HepG2 (cell line): ENCODE results near the gene DDX4. TPM values are rescaled to one million over a fixed set of nuclear protein-coding genes. Genes with fewer than 3 reads are reported as not detected.

ENCODE experiments used
- ARID3A ChIP-seq: IDR thresholded peaks from 2 replicates; pipeline ENCODE4 v1.6.1; 2012; ENCODE audit warnings: low read depth, low read length, improper control_type of control experiment
- ASH2L ChIP-seq: fragments of 300-600, 200-600 bp; sonication (generic); IDR thresholded peaks from 2 replicates; pipeline ENCODE4 v1.7.0; 2017; ENCODE audit warnings: low read depth, mild to moderate bottlenecking, moderate library complexity, mixed read lengths, low read length; ENCODE audit not compliant: insufficient read length
- ATF4 ChIP-seq, 2 experiments: fragments of 450-650 bp in 1 of 2; sonication (generic) in 1 of 2; formaldehyde crosslinking; IDR thresholded peaks; 2 replicates each; pipeline versions ENCODE4 v1.5.0 to v1.8.0; 2020 to 2022; ENCODE audit warnings: mild to moderate bottlenecking in 1 of 2, missing genetic modification reagents in 1 of 2
- GATAD2A ChIP-seq: IDR thresholded peaks from 2 replicates; pipeline ENCODE4 v1.6.1; 2016
- HNF4G ChIP-seq, 2 experiments: sonication (generic) in 1 of 2; formaldehyde crosslinking in 1 of 2; IDR thresholded peaks; 2 replicates each; pipeline versions ENCODE4 v1.4.0 to v1.6.1; 2011 to 2020; ENCODE audit warnings: borderline replicate concordance in 2 of 2, low read depth in 2 of 2, mild to moderate bottlenecking in 2 of 2, low read length in 1 of 2, missing genetic modification reagents in 1 of 2, moderate library complexity in 1 of 2
- RAD21 ChIP-seq: fragments of 450-650 bp; formaldehyde crosslinking; IDR thresholded peaks from 2 replicates; pipeline ENCODE4 v1.5.0; 2020; ENCODE audit warnings: mild to moderate bottlenecking
- RXRB ChIP-seq: IDR thresholded peaks from 2 replicates; pipeline ENCODE4 v1.6.1; 2016; ENCODE audit warnings: borderline replicate concordance, missing genetic modification reagents, missing compliant biosample characterization
- STAG1 ChIP-seq: sonication (generic); formaldehyde crosslinking; IDR thresholded peaks from 2 replicates; pipeline ENCODE4 v1.4.0; 2020; ENCODE audit warnings: missing genetic modification reagents
- TCF12 ChIP-seq, 2 experiments: fragments of 450-650 bp in 1 of 2; sonication (generic) in 1 of 2; formaldehyde crosslinking in 1 of 2; IDR thresholded peaks; 2 replicates each; pipeline versions ENCODE4 v1.6.1 to v1.8.0; 2017 to 2022; ENCODE audit warnings: antibody characterized with exemption in 1 of 2, mild to moderate bottlenecking in 1 of 2, missing genetic modification reagents in 1 of 2, moderate library complexity in 1 of 2
- USF2 ChIP-seq, 2 experiments: sonication (generic) in 1 of 2; formaldehyde crosslinking in 1 of 2; IDR thresholded peaks; 2 replicates each; pipeline versions ENCODE4 v1.5.1 to v1.6.1; 2011 to 2020; ENCODE audit warnings: borderline replicate concordance in 1 of 2, low read depth in 1 of 2, low read length in 1 of 2, mild to moderate bottlenecking in 1 of 2, missing genetic modification reagents in 1 of 2, moderate library complexity in 1 of 2
- ZIK1 ChIP-seq: sonication (generic); formaldehyde crosslinking; IDR thresholded peaks from 2 replicates; pipeline ENCODE4 v1.5.0; 2020; ENCODE audit warnings: mild to moderate bottlenecking, low read depth, missing genetic modification reagents, borderline replicate concordance
- ZNF253 ChIP-seq: sonication (generic); formaldehyde crosslinking; IDR thresholded peaks from 2 replicates; pipeline ENCODE4 v1.8.0; 2022; ENCODE audit warnings: mild to moderate bottlenecking, missing genetic modification reagents, borderline replicate concordance
- ZNF564 ChIP-seq: sonication (generic); formaldehyde crosslinking; IDR thresholded peaks from 2 replicates; pipeline ENCODE4 v1.8.1; 2023; ENCODE audit warnings: mild to moderate bottlenecking, missing genetic modification reagents
- ZNF660 ChIP-seq: sonication (generic); formaldehyde crosslinking; IDR thresholded peaks from 2 replicates; pipeline ENCODE4 v1.5.1; 2020; ENCODE audit warnings: mild to moderate bottlenecking, low read depth, missing genetic modification reagents, borderline replicate concordance
- polyA plus RNA-seq, 8 experiments: library from polyadenylated mRNA; depleted of rRNA in 3 of 8; stranded (reverse) in 7 of 8; unstranded in 1 of 8; fragments of >200 nt; fragmentation: Illumina TruSeq in 4 of 8; extraction: Trizol in 4 of 8; gene quantifications; 2 replicates each; pipeline versions ENCODE4 v1.2.1 to v1.2.3, GENCODE V29; 2011 to 2016; ENCODE audit warnings: low read depth in 4 of 8, missing spikeins in 1 of 8, mixed read lengths in 1 of 8; ENCODE audit not compliant: insufficient read depth in 1 of 8
- total RNA-seq, 5 experiments: library from RNA; depleted of rRNA; stranded (reverse); fragments of >200 nt; fragmentation: Illumina TruSeq; extraction: Trizol; gene quantifications; 2 replicates each; pipeline ENCODE4 v1.2.3, GENCODE V29; 2016; ENCODE audit warnings: low read depth in 1 of 5
- TF ChIP-seq, protein P1 (sequence below): sonication (generic); formaldehyde crosslinking; IDR thresholded peaks from 2 replicates; pipeline ENCODE4 v1.4.0; 2020; ENCODE audit warnings: missing genetic modification reagents
- TF ChIP-seq, protein P2 (sequence below): sonication (generic); formaldehyde crosslinking; IDR thresholded peaks from 2 replicates; pipeline ENCODE4 v1.4.0; 2020; ENCODE audit warnings: mild to moderate bottlenecking, missing genetic modification reagents
- TF ChIP-seq, protein P3 (sequence below): sonication (generic); formaldehyde crosslinking; IDR thresholded peaks from 2 replicates; pipeline ENCODE4 v1.5.0; 2020; ENCODE audit warnings: mild to moderate bottlenecking, missing genetic modification reagents, moderate library complexity

The DDX4 gene
- total and polyA plus RNA-seq, 2 of the 13 experiments (the other 11 are each of a cell fraction or from before 2014, with no cell fraction given): 0.05 TPM; not detected in 1

- TF ChIP-seq HNF4G (IDR thresholded peaks at IDR 0.05; ENCODE audit: borderline replicate concordance, low read depth, low read length) (peak; percentile 22; the same call in 1 of the 2 replicates), HNF4G (CRISPR knock-in tag; IDR thresholded peaks at IDR 0.05; ENCODE audit: borderline replicate concordance, low read depth) (no peak), GATAD2A (peak; percentile 29; the same call in 1 of the 2 replicates), RAD21 (CRISPR knock-in tag) (0 out of 2 replicates have a peak, but pooled peaks have one; percentile 38), ARID3A (peak; percentile 88), ZIK1 (no peak), RXRB (CRISPR knock-in tag) (peak; percentile 19; the same call in 1 of the 2 replicates), ZNF660 (CRISPR knock-in tag) (no peak), TCF12 (IDR thresholded peaks at IDR 0.05) (no peak), TCF12 (CRISPR knock-in tag; IDR thresholded peaks at IDR 0.05) (no peak), ATF4 (CRISPR knock-in tag; IDR thresholded peaks at IDR 0.05) (peak in 1 of 2 experiments; percentile 77; a peak in 2 of 4 replicates), STAG1 (peak; percentile 72), ZNF253 (CRISPR knock-in tag) (no peak), ZNF564 (CRISPR knock-in tag) (no peak), USF2 (IDR thresholded peaks at IDR 0.05; ENCODE audit: low read depth, low read length) (no peak), USF2 (CRISPR knock-in tag; IDR thresholded peaks at IDR 0.05; ENCODE audit: borderline replicate concordance) (no peak), ASH2L (peak; percentile 64)
- TF ChIP-seq, protein P1, sequence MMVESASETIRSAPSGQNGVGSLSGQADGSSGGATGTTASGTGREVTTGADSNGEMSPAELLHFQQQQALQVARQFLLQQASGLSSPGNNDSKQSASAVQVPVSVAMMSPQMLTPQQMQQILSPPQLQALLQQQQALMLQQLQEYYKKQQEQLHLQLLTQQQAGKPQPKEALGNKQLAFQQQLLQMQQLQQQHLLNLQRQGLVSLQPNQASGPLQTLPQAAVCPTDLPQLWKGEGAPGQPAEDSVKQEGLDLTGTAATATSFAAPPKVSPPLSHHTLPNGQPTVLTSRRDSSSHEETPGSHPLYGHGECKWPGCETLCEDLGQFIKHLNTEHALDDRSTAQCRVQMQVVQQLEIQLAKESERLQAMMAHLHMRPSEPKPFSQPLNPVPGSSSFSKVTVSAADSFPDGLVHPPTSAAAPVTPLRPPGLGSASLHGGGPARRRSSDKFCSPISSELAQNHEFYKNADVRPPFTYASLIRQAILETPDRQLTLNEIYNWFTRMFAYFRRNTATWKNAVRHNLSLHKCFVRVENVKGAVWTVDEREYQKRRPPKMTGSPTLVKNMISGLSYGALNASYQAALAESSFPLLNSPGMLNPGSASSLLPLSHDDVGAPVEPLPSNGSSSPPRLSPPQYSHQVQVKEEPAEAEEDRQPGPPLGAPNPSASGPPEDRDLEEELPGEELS (CRISPR knock-in tag): peak; percentile 64
- TF ChIP-seq, protein P2, sequence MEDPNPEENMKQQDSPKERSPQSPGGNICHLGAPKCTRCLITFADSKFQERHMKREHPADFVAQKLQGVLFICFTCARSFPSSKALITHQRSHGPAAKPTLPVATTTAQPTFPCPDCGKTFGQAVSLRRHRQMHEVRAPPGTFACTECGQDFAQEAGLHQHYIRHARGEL (CRISPR knock-in tag): no peak
- TF ChIP-seq, protein P3, sequence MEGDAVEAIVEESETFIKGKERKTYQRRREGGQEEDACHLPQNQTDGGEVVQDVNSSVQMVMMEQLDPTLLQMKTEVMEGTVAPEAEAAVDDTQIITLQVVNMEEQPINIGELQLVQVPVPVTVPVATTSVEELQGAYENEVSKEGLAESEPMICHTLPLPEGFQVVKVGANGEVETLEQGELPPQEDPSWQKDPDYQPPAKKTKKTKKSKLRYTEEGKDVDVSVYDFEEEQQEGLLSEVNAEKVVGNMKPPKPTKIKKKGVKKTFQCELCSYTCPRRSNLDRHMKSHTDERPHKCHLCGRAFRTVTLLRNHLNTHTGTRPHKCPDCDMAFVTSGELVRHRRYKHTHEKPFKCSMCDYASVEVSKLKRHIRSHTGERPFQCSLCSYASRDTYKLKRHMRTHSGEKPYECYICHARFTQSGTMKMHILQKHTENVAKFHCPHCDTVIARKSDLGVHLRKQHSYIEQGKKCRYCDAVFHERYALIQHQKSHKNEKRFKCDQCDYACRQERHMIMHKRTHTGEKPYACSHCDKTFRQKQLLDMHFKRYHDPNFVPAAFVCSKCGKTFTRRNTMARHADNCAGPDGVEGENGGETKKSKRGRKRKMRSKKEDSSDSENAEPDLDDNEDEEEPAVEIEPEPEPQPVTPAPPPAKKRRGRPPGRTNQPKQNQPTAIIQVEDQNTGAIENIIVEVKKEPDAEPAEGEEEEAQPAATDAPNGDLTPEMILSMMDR (CRISPR knock-in tag): peak; percentile 65
These were observed 46.4 kb upstream of the DDX4 start (continued) for GRCh38 chr5:55691265-55692105.
